HepG2 (cell line): Measurements from ENCODE around the gene C22orf31. TPM values are rescaled to one million over a fixed set of nuclear protein-coding genes. Genes with fewer than 3 reads are reported as not detected.

Source experiments
- CBX5 ChIP-seq: sonication (generic); formaldehyde crosslinking; IDR thresholded peaks from 2 replicates; pipeline ENCODE4 v1.4.0; 2020; ENCODE audit warnings: missing genetic modification reagents, borderline replicate concordance
- FIP1L1 ChIP-seq: fragments of 200-400 bp; formaldehyde crosslinking; IDR thresholded peaks from 2 replicates; pipeline ENCODE4 v1.6.1; 2018; ENCODE audit warnings: low read depth, mild to moderate bottlenecking, low read length, moderate library complexity, borderline replicate concordance; ENCODE audit not compliant: insufficient read depth
- LCORL ChIP-seq, 2 experiments: fragments of 450-650 bp in 1 of 2; sonication (generic) in 1 of 2; formaldehyde crosslinking in 1 of 2; IDR thresholded peaks; 2 replicates each; pipeline versions ENCODE4 v1.5.0 to v1.6.1; 2017 to 2020; ENCODE audit warnings: antibody characterized with exemption in 1 of 2, missing genetic modification reagents in 1 of 2
- MYC ChIP-seq: sonication (generic); formaldehyde crosslinking; IDR thresholded peaks from 2 replicates; pipeline ENCODE4 v1.9.0; 2021; ENCODE audit warnings: missing genetic modification reagents, borderline replicate concordance
- MZF1 ChIP-seq: sonication (generic); formaldehyde crosslinking; IDR thresholded peaks from 2 replicates; pipeline ENCODE4 v1.8.1; 2023; ENCODE audit warnings: mild to moderate bottlenecking, missing genetic modification reagents, borderline replicate concordance
- NFE2L2 ChIP-seq: fragments of 150-350 bp; IDR thresholded peaks from 2 replicates; pipeline ENCODE4 v1.6.1; 2014; ENCODE audit warnings: low read length
- PAX8 ChIP-seq: sonication (generic); formaldehyde crosslinking; IDR thresholded peaks from 2 replicates; pipeline ENCODE4 v1.8.0; 2022; ENCODE audit warnings: mild to moderate bottlenecking, missing genetic modification reagents, borderline replicate concordance
- SYNCRIP ChIP-seq: fragments of 200-400 bp; formaldehyde crosslinking; IDR thresholded peaks from 2 replicates; pipeline ENCODE4 v1.6.1; 2018; ENCODE audit warnings: mild to moderate bottlenecking, low read depth, low read length; ENCODE audit not compliant: insufficient read depth
- TAF1 ChIP-seq: sonication (generic); formaldehyde crosslinking; IDR thresholded peaks from 2 replicates; pipeline ENCODE4 v1.4.0; 2020; ENCODE audit warnings: missing genetic modification reagents
- ZFP36L2 ChIP-seq: sonication (generic); formaldehyde crosslinking; IDR thresholded peaks from 2 replicates; pipeline ENCODE4 v1.4.0; 2020; ENCODE audit warnings: missing genetic modification reagents
- ZKSCAN5 ChIP-seq: sonication (generic); formaldehyde crosslinking; IDR thresholded peaks from 2 replicates; pipeline ENCODE4 v1.5.1; 2020; ENCODE audit warnings: mild to moderate bottlenecking, missing genetic modification reagents
- ZNF451 ChIP-seq: sonication (generic); formaldehyde crosslinking; IDR thresholded peaks from 2 replicates; pipeline ENCODE4 v1.5.0; 2020; ENCODE audit warnings: mild to moderate bottlenecking, missing genetic modification reagents
- ZNF564 ChIP-seq: sonication (generic); formaldehyde crosslinking; IDR thresholded peaks from 2 replicates; pipeline ENCODE4 v1.8.1; 2023; ENCODE audit warnings: mild to moderate bottlenecking, missing genetic modification reagents
- ZNF777 ChIP-seq: sonication (generic); formaldehyde crosslinking; IDR thresholded peaks from 2 replicates; pipeline ENCODE4 v1.4.0; 2020; ENCODE audit warnings: missing genetic modification reagents
- ZNF800 ChIP-seq: sonication (generic); formaldehyde crosslinking; IDR thresholded peaks from 2 replicates; pipeline ENCODE4 v1.4.0; 2020; ENCODE audit warnings: missing genetic modification reagents
- ZSCAN22 ChIP-seq: sonication (generic); formaldehyde crosslinking; IDR thresholded peaks from 2 replicates; pipeline ENCODE4 v1.4.0; 2020; ENCODE audit warnings: mild to moderate bottlenecking, missing genetic modification reagents
- polyA plus RNA-seq, 8 experiments: library from polyadenylated mRNA; depleted of rRNA in 3 of 8; stranded (reverse) in 7 of 8; unstranded in 1 of 8; fragments of >200 nt; fragmentation: Illumina TruSeq in 4 of 8; extraction: Trizol in 4 of 8; gene quantifications; 2 replicates each; pipeline versions ENCODE4 v1.2.1 to v1.2.3, GENCODE V29; 2011 to 2016; ENCODE audit warnings: low read depth in 4 of 8, missing spikeins in 1 of 8, mixed read lengths in 1 of 8; ENCODE audit not compliant: insufficient read depth in 1 of 8
- total RNA-seq, 5 experiments: library from RNA; depleted of rRNA; stranded (reverse); fragments of >200 nt; fragmentation: Illumina TruSeq; extraction: Trizol; gene quantifications; 2 replicates each; pipeline ENCODE4 v1.2.3, GENCODE V29; 2016; ENCODE audit warnings: low read depth in 1 of 5
- TF ChIP-seq, protein P1 (sequence below): IDR thresholded peaks from 2 replicates; pipeline ENCODE4 v1.6.1; 2016; ENCODE audit warnings: low read depth, missing genetic modification reagents, missing compliant biosample characterization
- TF ChIP-seq, protein P2 (sequence below), 2 experiments: sonication (generic) in 1 of 2; formaldehyde crosslinking in 1 of 2; IDR thresholded peaks; 2 replicates each; pipeline versions ENCODE4 v1.4.0 to v1.6.1; 2016 to 2020; ENCODE audit warnings: borderline replicate concordance in 1 of 2, low read depth in 1 of 2, mild to moderate bottlenecking in 1 of 2, missing genetic modification reagents in 1 of 2

Gene C22orf31
- total and polyA plus RNA-seq, 2 of the 13 experiments (the other 11 are each of a cell fraction or from before 2014, with no cell fraction given) = not detected

GRCh38 chr22:29030618-29031226, 30.9 kb downstream of the C22orf31 start (continued):
- TF ChIP-seq ZNF564 = peak; percentile 79
- TF ChIP-seq, protein P1, sequence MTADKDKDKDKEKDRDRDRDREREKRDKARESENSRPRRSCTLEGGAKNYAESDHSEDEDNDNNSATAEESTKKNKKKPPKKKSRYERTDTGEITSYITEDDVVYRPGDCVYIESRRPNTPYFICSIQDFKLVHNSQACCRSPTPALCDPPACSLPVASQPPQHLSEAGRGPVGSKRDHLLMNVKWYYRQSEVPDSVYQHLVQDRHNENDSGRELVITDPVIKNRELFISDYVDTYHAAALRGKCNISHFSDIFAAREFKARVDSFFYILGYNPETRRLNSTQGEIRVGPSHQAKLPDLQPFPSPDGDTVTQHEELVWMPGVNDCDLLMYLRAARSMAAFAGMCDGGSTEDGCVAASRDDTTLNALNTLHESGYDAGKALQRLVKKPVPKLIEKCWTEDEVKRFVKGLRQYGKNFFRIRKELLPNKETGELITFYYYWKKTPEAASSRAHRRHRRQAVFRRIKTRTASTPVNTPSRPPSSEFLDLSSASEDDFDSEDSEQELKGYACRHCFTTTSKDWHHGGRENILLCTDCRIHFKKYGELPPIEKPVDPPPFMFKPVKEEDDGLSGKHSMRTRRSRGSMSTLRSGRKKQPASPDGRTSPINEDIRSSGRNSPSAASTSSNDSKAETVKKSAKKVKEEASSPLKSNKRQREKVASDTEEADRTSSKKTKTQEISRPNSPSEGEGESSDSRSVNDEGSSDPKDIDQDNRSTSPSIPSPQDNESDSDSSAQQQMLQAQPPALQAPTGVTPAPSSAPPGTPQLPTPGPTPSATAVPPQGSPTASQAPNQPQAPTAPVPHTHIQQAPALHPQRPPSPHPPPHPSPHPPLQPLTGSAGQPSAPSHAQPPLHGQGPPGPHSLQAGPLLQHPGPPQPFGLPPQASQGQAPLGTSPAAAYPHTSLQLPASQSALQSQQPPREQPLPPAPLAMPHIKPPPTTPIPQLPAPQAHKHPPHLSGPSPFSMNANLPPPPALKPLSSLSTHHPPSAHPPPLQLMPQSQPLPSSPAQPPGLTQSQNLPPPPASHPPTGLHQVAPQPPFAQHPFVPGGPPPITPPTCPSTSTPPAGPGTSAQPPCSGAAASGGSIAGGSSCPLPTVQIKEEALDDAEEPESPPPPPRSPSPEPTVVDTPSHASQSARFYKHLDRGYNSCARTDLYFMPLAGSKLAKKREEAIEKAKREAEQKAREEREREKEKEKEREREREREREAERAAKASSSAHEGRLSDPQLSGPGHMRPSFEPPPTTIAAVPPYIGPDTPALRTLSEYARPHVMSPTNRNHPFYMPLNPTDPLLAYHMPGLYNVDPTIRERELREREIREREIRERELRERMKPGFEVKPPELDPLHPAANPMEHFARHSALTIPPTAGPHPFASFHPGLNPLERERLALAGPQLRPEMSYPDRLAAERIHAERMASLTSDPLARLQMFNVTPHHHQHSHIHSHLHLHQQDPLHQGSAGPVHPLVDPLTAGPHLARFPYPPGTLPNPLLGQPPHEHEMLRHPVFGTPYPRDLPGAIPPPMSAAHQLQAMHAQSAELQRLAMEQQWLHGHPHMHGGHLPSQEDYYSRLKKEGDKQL (CRISPR knock-in tag) = peak; percentile 84
- 0 out of 2 replicates have a peak, but pooled peaks have one; percentile 53 for TF ChIP-seq PAX8 (CRISPR knock-in tag)
- TF ChIP-seq NFE2L2 = no peak
- no peak for TF ChIP-seq MZF1
- TF ChIP-seq ZNF451 (CRISPR knock-in tag) = peak; percentile 83; the same call in 1 of the 2 replicates
- no peak for TF ChIP-seq FIP1L1
- no peak for TF ChIP-seq ZFP36L2 (CRISPR knock-in tag)
- no peak for TF ChIP-seq ZNF800
- no peak for TF ChIP-seq ZKSCAN5 (CRISPR knock-in tag)
- no peak for TF ChIP-seq ZNF777 (CRISPR knock-in tag)
- TF ChIP-seq TAF1 = peak; percentile 21; the same call in 1 of the 2 replicates
- TF ChIP-seq LCORL (IDR thresholded peaks at IDR 0.05) = no peak
- peak; percentile 87 for TF ChIP-seq LCORL (CRISPR knock-in tag; IDR thresholded peaks at IDR 0.05)
- peak; percentile 93; the same call in 1 of the 2 replicates for TF ChIP-seq CBX5
- no peak for TF ChIP-seq SYNCRIP
- TF ChIP-seq, protein P2, sequence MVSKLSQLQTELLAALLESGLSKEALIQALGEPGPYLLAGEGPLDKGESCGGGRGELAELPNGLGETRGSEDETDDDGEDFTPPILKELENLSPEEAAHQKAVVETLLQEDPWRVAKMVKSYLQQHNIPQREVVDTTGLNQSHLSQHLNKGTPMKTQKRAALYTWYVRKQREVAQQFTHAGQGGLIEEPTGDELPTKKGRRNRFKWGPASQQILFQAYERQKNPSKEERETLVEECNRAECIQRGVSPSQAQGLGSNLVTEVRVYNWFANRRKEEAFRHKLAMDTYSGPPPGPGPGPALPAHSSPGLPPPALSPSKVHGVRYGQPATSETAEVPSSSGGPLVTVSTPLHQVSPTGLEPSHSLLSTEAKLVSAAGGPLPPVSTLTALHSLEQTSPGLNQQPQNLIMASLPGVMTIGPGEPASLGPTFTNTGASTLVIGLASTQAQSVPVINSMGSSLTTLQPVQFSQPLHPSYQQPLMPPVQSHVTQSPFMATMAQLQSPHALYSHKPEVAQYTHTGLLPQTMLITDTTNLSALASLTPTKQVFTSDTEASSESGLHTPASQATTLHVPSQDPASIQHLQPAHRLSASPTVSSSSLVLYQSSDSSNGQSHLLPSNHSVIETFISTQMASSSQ (IDR thresholded peaks at IDR 0.05; ENCODE audit: low read depth) = peak; percentile 81
- TF ChIP-seq, protein P2 (CRISPR knock-in tag; IDR thresholded peaks at IDR 0.05; ENCODE audit: borderline replicate concordance) = peak; percentile 94
- TF ChIP-seq MYC = peak; percentile 85; the same call in 1 of the 2 replicates
- no peak for TF ChIP-seq ZSCAN22 (CRISPR knock-in tag)
